Endothelial cell of umbilical vein (primary cell): Measurements from ENCODE around the gene ACR. TPM values are rescaled to one million over a fixed set of nuclear protein-coding genes. Genes with fewer than 3 reads are reported as not detected.

ENCODE experiments used
- BruUV-seq: library from RNA; stranded (reverse); fragments of 400-500 nt; replicated peaks from 2 replicates; lab custom pipeline; 2021; lab: Mats Ljungman, UMichigan
- CTCF ChIA-PET: fragments of 300-600, 350-600 bp; sonication (Branson Sonifier 250); formaldehyde crosslinking; loops from one replicate; lab custom pipeline; 2021; ENCODE audit warnings: antibody characterized with exemption, inconsistent platforms; lab: Charles Lee
- POLR2A ChIA-PET: fragments of 300-600, 350-600 bp; sonication (Branson Sonifier 250); formaldehyde crosslinking; loops from one replicate; lab custom pipeline; 2021; ENCODE audit warnings: antibody characterized with exemption, inconsistent platforms; lab: Charles Lee
- DNase-seq: peaks from one replicate; pipeline ENCODE4 v3.0.0-alpha.2; 2011; ENCODE audit warnings: low read depth, low spot score
- FAIRE-seq: peaks from 2 replicates; lab custom pipeline; 2011; peaks lifted over from hg19 to GRCh38; lab: Jason Lieb, UNC
- H2AFZ ChIP-seq: 2 replicates; pipeline ENCODE4 v1.6.0; 2012; ENCODE audit warnings: low read depth, low read length, control low read depth, inconsistent platforms
- H3K27ac ChIP-seq: 2 replicates; pipeline ENCODE4 v1.5.1; 2011; ENCODE audit warnings: low read depth, mild to moderate bottlenecking, control low read depth, low read length, moderate library complexity; ENCODE audit not compliant: insufficient read depth
- H3K27me3 ChIP-seq, 2 experiments: 2 replicates each; pipeline versions ENCODE4 v1.6.0 to v1.6.1; 2011; ENCODE audit warnings: low read length in 2 of 2, mixed read lengths in 1 of 2; ENCODE audit not compliant: control insufficient read depth in 2 of 2, insufficient read depth in 2 of 2
- H3K36me3 ChIP-seq, 2 experiments: 2 replicates in 1 of 2; 3 replicates in 1 of 2; pipeline ENCODE4 v1.5.1; 2011; ENCODE audit warnings: low read length in 2 of 2, mild to moderate bottlenecking in 1 of 2, moderate library complexity in 1 of 2; ENCODE audit not compliant: control insufficient read depth in 2 of 2, insufficient read depth in 2 of 2; ENCODE audit errors: extremely low read depth in 1 of 2
- H3K4me1 ChIP-seq: 3 replicates; pipeline ENCODE4 v1.5.1; 2011; ENCODE audit warnings: mild to moderate bottlenecking, low read length; ENCODE audit not compliant: control insufficient read depth, insufficient read depth; ENCODE audit errors: extremely low read depth
- H3K4me2 ChIP-seq: 2 replicates; pipeline ENCODE4 v1.6.1; 2011; ENCODE audit warnings: low read length, control low read depth, mixed read lengths; ENCODE audit not compliant: insufficient read depth
- H3K4me3 ChIP-seq, 3 experiments: fragments of 200-600 bp in 1 of 3; sonication (generic), shearing (Covaris generic) in 1 of 3; replicated peaks in 1 of 3; 2 replicates each; pipeline ENCODE4 v1.5.1; 2011 to 2016; ENCODE audit warnings: control low read depth in 3 of 3, low read length in 3 of 3, mild to moderate bottlenecking in 2 of 3, inconsistent platforms in 1 of 3, low read depth in 1 of 3, moderate library complexity in 1 of 3; ENCODE audit not compliant: insufficient read depth in 1 of 3
- H3K79me2 ChIP-seq: 2 replicates; pipeline ENCODE4 v1.6.0; 2012; ENCODE audit warnings: low read length, inconsistent platforms; ENCODE audit not compliant: control insufficient read depth, insufficient read depth
- H3K9ac ChIP-seq: replicated peaks from 2 replicates; pipeline ENCODE3; 2011; ENCODE audit warnings: low read length, control low read depth; ENCODE audit not compliant: insufficient read depth; ENCODE audit errors: extremely low read depth
- H3K9me1 ChIP-seq: replicated peaks from 3 replicates; pipeline ENCODE4 v1.6.0; 2011; ENCODE audit warnings: mild to moderate bottlenecking, low read length; ENCODE audit not compliant: control insufficient read depth, insufficient read depth; ENCODE audit errors: extremely low read depth
- H3K9me3 ChIP-seq: replicated peaks from 2 replicates; pipeline ENCODE4 v1.5.1; 2012; ENCODE audit warnings: low read length, inconsistent platforms; ENCODE audit not compliant: control insufficient read depth, insufficient read depth
- H4K20me1 ChIP-seq: replicated peaks from 2 replicates; pipeline ENCODE3; 2011; ENCODE audit warnings: mild to moderate bottlenecking, low read length; ENCODE audit not compliant: control insufficient read depth, insufficient read depth; ENCODE audit errors: extremely low read depth
- CTCF ChIP-seq, 2 donors: IDR thresholded peaks; 1 replicate in 1 of 2; 2 replicates in 1 of 2; pipeline ENCODE4 v1.5.1; 2011; ENCODE audit warnings: low read length in 2 of 2, mild to moderate bottlenecking in 2 of 2, moderate library complexity in 2 of 2, control low read depth in 1 of 2, inconsistent platforms in 1 of 2, low read depth in 1 of 2; ENCODE audit not compliant: insufficient read depth in 1 of 2; ENCODE audit errors: extremely low read depth in 1 of 2
- EZH2 ChIP-seq: IDR thresholded peaks from 2 replicates; pipeline ENCODE4 v1.6.1; 2012; ENCODE audit warnings: borderline replicate concordance, low read depth, mild to moderate bottlenecking, moderate library complexity, low read length, inconsistent platforms; ENCODE audit not compliant: severe bottlenecking
- FOS ChIP-seq: IDR thresholded peaks from 2 replicates; pipeline ENCODE4 v1.6.1; 2011; ENCODE audit warnings: mild to moderate bottlenecking, low read length, moderate library complexity, borderline replicate concordance; ENCODE audit not compliant: insufficient read depth
- MYC ChIP-seq: IDR thresholded peaks from one replicate; pipeline ENCODE4 v1.6.1; 2011; ENCODE audit warnings: mild to moderate bottlenecking, low read depth, low read length
- POLR2AphosphoS5 ChIP-seq: IDR thresholded peaks from 2 replicates; pipeline ENCODE4 v1.6.1; 2012; ENCODE audit warnings: low read depth, mild to moderate bottlenecking, control low read depth, low read length, moderate library complexity; ENCODE audit not compliant: insufficient read depth
- dilution Hi-C: fragments of 300-500 bp; cut with MboI; formaldehyde crosslinking; loops from one replicate; pipeline ENCODE4 v1.15.0; 2019; ENCODE audit warnings: low sequenced_read_pairs; ENCODE audit not compliant: extremely low pct_ligation_motif_present
- intact Hi-C: fragments of 100-400 bp; cut with micrococcal nuclease; formaldehyde crosslinking; loops from one replicate; pipeline ENCODE4 v1.10.0; 2022
- polyA plus RNA-seq, 4 experiments: library from polyadenylated mRNA; depleted of rRNA in 3 of 4; stranded (reverse) in 3 of 4; unstranded in 1 of 4; fragments of >200 nt; gene quantifications; 2 replicates each; pipeline versions ENCODE4 v1.2.1 to v1.2.3, GENCODE V29; 2011 to 2012; ENCODE audit warnings: missing spikeins in 1 of 4
- total RNA-seq: library from RNA; stranded (reverse); gene quantifications from 2 replicates; pipeline ENCODE4 v1.2.3, GENCODE V29; 2021

ACR gene
- total and polyA plus RNA-seq, 2 donors (not counting 3 experiments of a cell fraction or from before 2014, with no cell fraction given): 0.91 to 4.1 TPM

GRCh38 chr22:50733521-50734342 is 4.3 kb upstream of the ACR start:
- Histone ChIP-seq H2AFZ (no peak overlapping the region), H3K36me3 (peaks cover 7 to 15% of the 10 kb centered on the region in 2 experiments), H4K20me1 (no peaks in the 10 kb centered on the region), H3K9me3 (no peaks in the 10 kb centered on the region), H3K27ac (no peak overlapping the region), H3K9ac (no peak overlapping the region), H3K79me2 (peaks cover 4% of the 10 kb centered on the region), H3K9me1 (no peaks in the 10 kb centered on the region), H3K4me2 (no peak overlapping the region), H3K4me1 (no peaks in the 10 kb centered on the region), H3K4me3 (no peak overlapping the region), H3K27me3 (no peaks in the 10 kb centered on the region)
- FAIRE-seq: no peak
- DNase-seq: no peak
- dilution Hi-C loops: no loop called here
- POLR2A ChIA-PET: no interaction called here
- BruUV-seq: no TSS peak
- TF ChIP-seq CTCF (IDR thresholded peaks at IDR 0.05; ENCODE audit: extremely low read depth in 1 of 2, insufficient read depth in 1 of 2, low read depth in 1 of 2, low read length in 2 of 2) (no peak), POLR2AphosphoS5 (peak; percentile 11), EZH2 (no peak), FOS (no peak), MYC (no peak)
- intact Hi-C loops: no loop called here
- CTCF ChIA-PET: interaction anchor here (1.1 kb wide), 1 partner anchor 107 kb away, joined by 3 read pairs; no protein-coding TSS in a partner anchor
